Liver (tissue), 9 donors: Measurements from ENCODE around the gene APPBP2. TPM values are rescaled to one million over a fixed set of nuclear protein-coding genes. Genes with fewer than 3 reads are reported as not detected.

Experiments
- DNase-seq: peaks from one replicate; pipeline ENCODE4 v3.0.0-alpha.2; 2017; ENCODE audit warnings: low spot score
- H3K27ac ChIP-seq, 2 donors: one replicate each; pipeline ENCODE4 v1.7.0; 2013; ENCODE audit warnings: inconsistent platforms in 2 of 2, low read length in 2 of 2, control low read depth in 1 of 2, low read depth in 1 of 2, mild to moderate bottlenecking in 1 of 2
- H3K27me3 ChIP-seq, 4 donors: one replicate each; pipeline versions ENCODE4 v1.6.1 to v1.7.0; 2013; ENCODE audit warnings: low read length in 3 of 4, inconsistent platforms in 1 of 4, mild to moderate bottlenecking in 1 of 4, moderate library complexity in 1 of 4; ENCODE audit not compliant: control insufficient read depth in 4 of 4, insufficient read depth in 4 of 4
- H3K36me3 ChIP-seq, 4 donors: one replicate each; pipeline versions ENCODE4 v1.6.1 to v1.7.0; 2013; ENCODE audit warnings: low read length in 3 of 4, mild to moderate bottlenecking in 3 of 4, low read depth in 1 of 4, moderate library complexity in 1 of 4; ENCODE audit not compliant: control insufficient read depth in 4 of 4, insufficient read depth in 3 of 4
- H3K4me1 ChIP-seq, 4 donors: one replicate each; pipeline versions ENCODE4 v1.6.1 to v1.7.0; 2013; ENCODE audit warnings: low read length in 3 of 4, mild to moderate bottlenecking in 3 of 4, moderate library complexity in 1 of 4; ENCODE audit not compliant: control insufficient read depth in 4 of 4, insufficient read depth in 4 of 4
- H3K4me3 ChIP-seq, 3 donors: one replicate each; pipeline versions ENCODE4 v1.6.1 to v1.7.0; 2013; ENCODE audit warnings: low read length in 3 of 3, control low read depth in 1 of 3, low read depth in 1 of 3, mild to moderate bottlenecking in 1 of 3
- H3K9ac ChIP-seq, 2 donors: one replicate each; pipeline ENCODE4 v1.7.0; 2013; ENCODE audit warnings: low read length in 2 of 2, mild to moderate bottlenecking in 2 of 2, moderate library complexity in 2 of 2, control low read depth in 1 of 2, low read depth in 1 of 2
- H3K9me3 ChIP-seq, 4 donors: one replicate each; pipeline versions ENCODE4 v1.6.1 to v1.7.0; 2013; ENCODE audit warnings: low read length in 3 of 4; ENCODE audit not compliant: control insufficient read depth in 4 of 4
- CTCF ChIP-seq: fragments of 150-350 bp; IDR thresholded peaks from 2 replicates; pipeline ENCODE4 v1.5.1; 2017; ENCODE audit warnings: improper control_type of control experiment, low read depth, low read length; ENCODE audit not compliant: missing input control
- EGR1 ChIP-seq, 2 donors: IDR thresholded peaks; 2 replicates each; pipeline ENCODE4 v1.6.1; 2016 to 2018; ENCODE audit warnings: antibody characterized with exemption in 2 of 2, low read depth in 2 of 2
- FOXA1 ChIP-seq: IDR thresholded peaks from 2 replicates; pipeline ENCODE4 v1.6.1; 2016; ENCODE audit warnings: antibody characterized with exemption
- FOXA2 ChIP-seq: IDR thresholded peaks from 2 replicates; pipeline ENCODE4 v1.6.1; 2016; ENCODE audit warnings: antibody characterized with exemption
- GABPA ChIP-seq, 2 donors: IDR thresholded peaks in 1 of 2; conservative IDR thresholded peaks in 1 of 2; 2 replicates each; pipeline ENCODE4 v1.6.1; 2016; ENCODE audit warnings: antibody characterized with exemption in 2 of 2, mild to moderate bottlenecking in 1 of 2, moderate library complexity in 1 of 2
- HNF4A ChIP-seq, 2 donors: conservative IDR thresholded peaks; 2 replicates each; pipeline ENCODE4 v1.6.1; 2016; ENCODE audit warnings: antibody characterized with exemption in 2 of 2, mild to moderate bottlenecking in 2 of 2
- HNF4G ChIP-seq: IDR thresholded peaks from 2 replicates; pipeline ENCODE4 v1.6.1; 2016; ENCODE audit warnings: antibody characterized with exemption
- JUND ChIP-seq, 2 donors: IDR thresholded peaks; 2 replicates each; pipeline ENCODE4 v1.6.1; 2016; ENCODE audit warnings: antibody characterized with exemption in 2 of 2
- MAX ChIP-seq: IDR thresholded peaks from 2 replicates; pipeline ENCODE4 v1.6.1; 2016; ENCODE audit warnings: antibody characterized with exemption
- NR2F2 ChIP-seq: IDR thresholded peaks from 2 replicates; pipeline ENCODE4 v1.6.1; 2016; ENCODE audit warnings: antibody characterized with exemption
- RAD21 ChIP-seq, 2 donors: IDR thresholded peaks; 2 replicates each; pipeline ENCODE4 v1.6.1; 2016; ENCODE audit warnings: antibody characterized with exemption in 2 of 2, mild to moderate bottlenecking in 2 of 2
- REST ChIP-seq: IDR thresholded peaks from 2 replicates; pipeline ENCODE4 v1.6.1; 2016; ENCODE audit warnings: antibody characterized with exemption, mild to moderate bottlenecking
- RXRA ChIP-seq, 2 donors: IDR thresholded peaks; 2 replicates each; pipeline ENCODE4 v1.6.1; 2017 to 2018; ENCODE audit warnings: antibody characterized with exemption in 2 of 2, mild to moderate bottlenecking in 1 of 2
- SP1 ChIP-seq: IDR thresholded peaks from 2 replicates; pipeline ENCODE4 v1.6.1; 2018; ENCODE audit warnings: antibody characterized with exemption, mild to moderate bottlenecking
- TAF1 ChIP-seq: conservative IDR thresholded peaks from 2 replicates; pipeline ENCODE4 v1.6.1; 2016; ENCODE audit warnings: antibody characterized with exemption, mild to moderate bottlenecking
- YY1 ChIP-seq: IDR thresholded peaks from 2 replicates; pipeline ENCODE4 v1.6.1; 2016; ENCODE audit warnings: antibody characterized with exemption, mild to moderate bottlenecking
- WGBS: extraction: QIAGEN DNeasy Blood & Tissue Kit; methylation state at CpG from one replicate; pipeline ENCODE4 v1.1.7; 2013; 5-methylcytosine and 5-hydroxymethylcytosine counted together
- polyA plus RNA-seq, 2 donors: library from polyadenylated mRNA; stranded (reverse) in 1 of 2; unstranded in 1 of 2; fragments of 200-250 nt in 1 of 2; fragments of >200 nt in 1 of 2; fragmentation: Nextera tagmentation in 1 of 2; extraction: Ambion mirVana in 1 of 2; gene quantifications; one replicate each; pipeline versions ENCODE4 v1.2.1 to v1.2.3, GENCODE V29; 2013 to 2015
- total RNA-seq, 2 donors: library from RNA; depleted of rRNA; stranded (reverse); fragments of >200 nt; gene quantifications; one replicate each; pipeline ENCODE4 v1.2.3, GENCODE V29; 2014
- TF ChIP-seq, protein P1 (sequence below): IDR thresholded peaks from 2 replicates; pipeline ENCODE4 v1.6.1; 2016; ENCODE audit warnings: antibody characterized with exemption
- TF ChIP-seq, protein P2 (sequence below): IDR thresholded peaks from 2 replicates; pipeline ENCODE4 v1.6.1; 2016; ENCODE audit warnings: antibody characterized with exemption
- donor health status: healthy.
- donor health status: healthy.
- donor health status: healthy.
- donor health status: healthy.
- donor health status: healthy.

Gene APPBP2
- total and polyA plus RNA-seq, 4 donors = 4.6 to 17.3 (median 9.2) TPM

DNA sequence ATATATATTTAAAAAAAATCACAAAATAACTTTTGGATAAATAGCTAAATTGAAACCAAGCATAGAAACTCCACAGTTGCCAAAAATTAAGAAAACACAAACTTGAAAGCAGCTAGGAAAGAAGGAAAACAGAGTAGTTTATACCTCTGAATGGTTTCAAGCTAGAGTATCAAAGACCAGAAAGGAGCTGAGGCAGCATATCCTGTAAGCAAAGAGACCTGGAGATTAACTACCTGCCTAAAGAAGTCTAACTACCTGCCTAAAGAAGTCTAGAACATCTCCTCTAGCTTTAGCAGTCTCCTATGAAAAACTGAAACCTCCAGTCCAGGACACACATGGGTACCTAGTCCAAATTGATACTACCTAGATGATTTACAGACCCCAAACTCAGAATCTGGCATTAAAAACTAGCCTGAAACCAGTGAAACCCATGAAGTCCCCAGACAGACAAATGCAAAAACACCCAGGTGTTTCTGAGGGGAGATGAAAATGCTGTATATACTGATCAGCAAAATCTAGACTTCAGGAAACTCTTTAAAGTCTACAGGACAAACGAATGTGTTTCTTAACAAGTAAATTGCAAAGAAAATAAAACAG, 17.6 kb downstream of the APPBP2 start:
- TF ChIP-seq, protein P1, sequence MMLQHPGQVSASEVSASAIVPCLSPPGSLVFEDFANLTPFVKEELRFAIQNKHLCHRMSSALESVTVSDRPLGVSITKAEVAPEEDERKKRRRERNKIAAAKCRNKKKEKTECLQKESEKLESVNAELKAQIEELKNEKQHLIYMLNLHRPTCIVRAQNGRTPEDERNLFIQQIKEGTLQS = no peak
- TF ChIP-seq JUND (IDR thresholded peaks at IDR 0.05) (no peak), GABPA (IDR thresholded peaks at IDR 0.05 in 1 of 2, conservative IDR thresholded peaks at IDR 0.05 in 1 of 2) (no peak)
- 81% methylated on average over 1 of the region's 1 CpG for WGBS
- Histone ChIP-seq H3K27me3 (no peaks in the 10 kb centered on the region), H3K9me3 (no peaks in the 10 kb centered on the region), H3K4me3 (no peak overlapping the region), H3K9ac (no peak overlapping the region), H3K36me3 (peaks cover 0 to 2% (median 0%) of the 10 kb centered on the region in 4 donors), H3K4me1 (no peaks in the 10 kb centered on the region), H3K27ac (no peak overlapping the region)
- DNase-seq = no peak

- DNase-seq = no peak
- H3K9ac ChIP-seq = no peak overlapping the region
- no peaks in the 10 kb centered on the region for H3K27me3 ChIP-seq
- H3K27ac ChIP-seq = no peak overlapping the region
- H3K9me3 ChIP-seq = no peaks in the 10 kb centered on the region
- H3K36me3 ChIP-seq = no peaks in the 10 kb centered on the region
- H3K4me1 ChIP-seq = peaks cover 0 to 1% (median 0%) of the 10 kb centered on the region in 4 donors
- TF ChIP-seq SP1 = no peak
- TF ChIP-seq FOXA1 = no peak
- no peak for TF ChIP-seq RXRA (IDR thresholded peaks at IDR 0.05)
- TF ChIP-seq, protein P1 = no peak
- TF ChIP-seq RAD21 (IDR thresholded peaks at IDR 0.05) = no peak
- no peak for TF ChIP-seq HNF4A (conservative IDR thresholded peaks at IDR 0.05)
- TF ChIP-seq, protein P2, sequence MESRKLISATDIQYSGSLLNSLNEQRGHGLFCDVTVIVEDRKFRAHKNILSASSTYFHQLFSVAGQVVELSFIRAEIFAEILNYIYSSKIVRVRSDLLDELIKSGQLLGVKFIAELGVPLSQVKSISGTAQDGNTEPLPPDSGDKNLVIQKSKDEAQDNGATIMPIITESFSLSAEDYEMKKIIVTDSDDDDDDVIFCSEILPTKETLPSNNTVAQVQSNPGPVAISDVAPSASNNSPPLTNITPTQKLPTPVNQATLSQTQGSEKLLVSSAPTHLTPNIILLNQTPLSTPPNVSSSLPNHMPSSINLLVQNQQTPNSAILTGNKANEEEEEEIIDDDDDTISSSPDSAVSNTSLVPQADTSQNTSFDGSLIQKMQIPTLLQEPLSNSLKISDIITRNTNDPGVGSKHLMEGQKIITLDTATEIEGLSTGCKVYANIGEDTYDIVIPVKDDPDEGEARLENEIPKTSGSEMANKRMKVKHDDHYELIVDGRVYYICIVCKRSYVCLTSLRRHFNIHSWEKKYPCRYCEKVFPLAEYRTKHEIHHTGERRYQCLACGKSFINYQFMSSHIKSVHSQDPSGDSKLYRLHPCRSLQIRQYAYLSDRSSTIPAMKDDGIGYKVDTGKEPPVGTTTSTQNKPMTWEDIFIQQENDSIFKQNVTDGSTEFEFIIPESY = no peak
- no peak for TF ChIP-seq EGR1 (IDR thresholded peaks at IDR 0.05; ENCODE audit: low read depth in 2 of 2)
- TF ChIP-seq YY1 = no peak
- TF ChIP-seq FOXA2 = no peak
- no peak for TF ChIP-seq JUND (IDR thresholded peaks at IDR 0.05)
- no peak for TF ChIP-seq CTCF
- no peak for TF ChIP-seq TAF1
- no peak for TF ChIP-seq MAX
- TF ChIP-seq NR2F2 = no peak
- TF ChIP-seq GABPA (IDR thresholded peaks at IDR 0.05 in 1 of 2, conservative IDR thresholded peaks at IDR 0.05 in 1 of 2) = no peak
- no peak for TF ChIP-seq HNF4G
- no peak for TF ChIP-seq REST
- H3K4me3 ChIP-seq = no peak overlapping the region
- 91% methylated on average over 1 of the region's 1 CpG for WGBS
These were observed 19.7 kb downstream of the APPBP2 start for GRCh38 chr17:60506312-60506711.
